ENCODE measurements around the gene SERPINE3.

DNA sequence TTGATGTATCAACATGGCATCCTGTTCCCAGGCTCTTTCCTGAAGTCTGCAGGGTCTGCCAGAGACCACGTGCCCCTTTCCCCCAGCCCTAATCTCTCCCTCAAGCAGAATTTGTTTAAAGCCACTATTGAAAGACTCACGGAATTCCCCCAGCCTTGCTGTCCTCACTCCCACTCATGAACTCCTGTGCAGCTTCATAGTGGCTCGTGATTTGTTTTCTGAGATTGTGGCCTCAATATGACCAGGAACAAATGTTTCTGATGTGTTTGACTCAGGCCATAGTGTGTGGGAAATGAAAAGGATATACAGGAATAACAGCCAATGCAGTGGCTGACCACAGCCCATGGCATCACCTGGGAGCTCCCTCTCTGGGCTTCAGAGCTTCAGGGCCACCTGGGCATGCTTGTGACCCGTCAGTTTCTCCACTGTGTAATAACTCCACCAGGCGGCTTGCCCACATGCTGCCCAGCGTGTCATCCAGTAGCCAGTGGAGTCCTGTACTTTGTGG, 8.1 kb upstream of the SERPINE3 start:
- TF ChIP-seq POLR2A (IDR thresholded peaks at IDR 0.05; ENCODE audit: low read depth, low read length) (no peak), POLR2AphosphoS5 (IDR thresholded peaks at IDR 0.05; ENCODE audit: low read depth, low read length) (no peak), TAF1 (IDR thresholded peaks at IDR 0.05; ENCODE audit: borderline replicate concordance, low read depth, low read length) (no peak)

Data from GM12892 (cell line).